ENCODE data around the gene OXNAD1. TPM values are rescaled to one million over a fixed set of nuclear protein-coding genes. Genes with fewer than 3 reads are reported as not detected.

The OXNAD1 gene
- total and polyA plus RNA-seq, 10 of the 15 experiments (the other 5 are each of a cell fraction or from before 2014, with no cell fraction given): 5.6 to 27.8 (median 16.2) TPM

DNA sequence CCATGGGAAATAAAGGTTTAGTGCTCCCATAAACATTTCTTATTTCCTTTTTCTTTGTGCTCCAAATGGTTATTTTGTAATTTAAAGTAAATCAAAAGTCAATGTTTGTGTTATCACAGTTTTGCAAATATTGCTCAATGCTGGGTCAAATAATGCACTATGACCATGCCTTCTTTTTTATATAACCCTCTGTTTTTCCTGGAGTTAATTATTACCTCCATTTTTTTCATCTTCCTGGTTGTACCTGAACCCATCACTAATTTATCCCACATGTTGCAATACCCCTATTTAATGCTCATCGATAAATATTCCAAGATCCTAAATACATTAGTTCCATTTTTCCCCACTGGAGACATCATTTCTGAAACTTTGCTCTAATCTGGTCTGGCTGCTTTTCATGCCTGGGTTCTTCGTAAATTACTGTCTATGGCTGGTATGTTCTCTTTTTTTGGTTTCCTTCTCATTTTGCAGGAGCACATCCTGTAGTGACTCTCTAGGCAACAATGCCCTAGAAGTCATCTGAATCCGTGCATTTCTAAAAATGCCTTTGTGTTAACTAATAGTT lies 66.4 kb downstream of the OXNAD1 start:
- H4K20me1 ChIP-seq (ENCODE audit: control insufficient read depth, insufficient read depth): no peaks in the 10 kb centered on the region
- TF ChIP-seq SP1 (IDR thresholded peaks at IDR 0.05; ENCODE audit: low read depth, low read length) (no peak), ZNF217 (IDR thresholded peaks at IDR 0.05) (0 out of 2 replicates have a peak, but pooled peaks have one; percentile 33), IRF4 (IDR thresholded peaks at IDR 0.05; ENCODE audit: low read depth, low read length) (no peak), EGR1 (IDR thresholded peaks at IDR 0.05; ENCODE audit: borderline replicate concordance in 1 of 2, low read depth in 2 of 2, low read length in 2 of 2) (no peak), SREBF1 (IDR thresholded peaks at IDR 0.05; ENCODE audit: low read length) (no peak)
- TF ChIP-seq, protein P1, sequence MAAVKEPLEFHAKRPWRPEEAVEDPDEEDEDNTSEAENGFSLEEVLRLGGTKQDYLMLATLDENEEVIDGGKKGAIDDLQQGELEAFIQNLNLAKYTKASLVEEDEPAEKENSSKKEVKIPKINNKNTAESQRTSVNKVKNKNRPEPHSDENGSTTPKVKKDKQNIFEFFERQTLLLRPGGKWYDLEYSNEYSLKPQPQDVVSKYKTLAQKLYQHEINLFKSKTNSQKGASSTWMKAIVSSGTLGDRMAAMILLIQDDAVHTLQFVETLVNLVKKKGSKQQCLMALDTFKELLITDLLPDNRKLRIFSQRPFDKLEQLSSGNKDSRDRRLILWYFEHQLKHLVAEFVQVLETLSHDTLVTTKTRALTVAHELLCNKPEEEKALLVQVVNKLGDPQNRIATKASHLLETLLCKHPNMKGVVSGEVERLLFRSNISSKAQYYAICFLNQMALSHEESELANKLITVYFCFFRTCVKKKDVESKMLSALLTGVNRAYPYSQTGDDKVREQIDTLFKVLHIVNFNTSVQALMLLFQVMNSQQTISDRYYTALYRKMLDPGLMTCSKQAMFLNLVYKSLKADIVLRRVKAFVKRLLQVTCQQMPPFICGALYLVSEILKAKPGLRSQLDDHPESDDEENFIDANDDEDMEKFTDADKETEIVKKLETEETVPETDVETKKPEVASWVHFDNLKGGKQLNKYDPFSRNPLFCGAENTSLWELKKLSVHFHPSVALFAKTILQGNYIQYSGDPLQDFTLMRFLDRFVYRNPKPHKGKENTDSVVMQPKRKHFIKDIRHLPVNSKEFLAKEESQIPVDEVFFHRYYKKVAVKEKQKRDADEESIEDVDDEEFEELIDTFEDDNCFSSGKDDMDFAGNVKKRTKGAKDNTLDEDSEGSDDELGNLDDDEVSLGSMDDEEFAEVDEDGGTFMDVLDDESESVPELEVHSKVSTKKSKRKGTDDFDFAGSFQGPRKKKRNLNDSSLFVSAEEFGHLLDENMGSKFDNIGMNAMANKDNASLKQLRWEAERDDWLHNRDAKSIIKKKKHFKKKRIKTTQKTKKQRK (IDR thresholded peaks at IDR 0.05; ENCODE audit: low read depth, low read length): no peak
- TF ChIP-seq, protein P2, sequence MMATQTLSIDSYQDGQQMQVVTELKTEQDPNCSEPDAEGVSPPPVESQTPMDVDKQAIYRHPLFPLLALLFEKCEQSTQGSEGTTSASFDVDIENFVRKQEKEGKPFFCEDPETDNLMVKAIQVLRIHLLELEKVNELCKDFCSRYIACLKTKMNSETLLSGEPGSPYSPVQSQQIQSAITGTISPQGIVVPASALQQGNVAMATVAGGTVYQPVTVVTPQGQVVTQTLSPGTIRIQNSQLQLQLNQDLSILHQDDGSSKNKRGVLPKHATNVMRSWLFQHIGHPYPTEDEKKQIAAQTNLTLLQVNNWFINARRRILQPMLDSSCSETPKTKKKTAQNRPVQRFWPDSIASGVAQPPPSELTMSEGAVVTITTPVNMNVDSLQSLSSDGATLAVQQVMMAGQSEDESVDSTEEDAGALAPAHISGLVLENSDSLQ (IDR thresholded peaks at IDR 0.05): no peak
- 98% methylated on average over 3 of the region's 3 CpGs for WGBS (ENCODE audit: insufficient coverage, insufficient replicate concordance, low lambda C conversion rate, missing lambda C conversion rate)
- H3K27me3 ChIP-seq (replicated peaks in 1 of 2; ENCODE audit: control insufficient read depth in 2 of 2, insufficient read depth in 2 of 2, low read length in 1 of 2): no peaks in the 10 kb centered on the region
- H3K27ac ChIP-seq (ENCODE audit: control insufficient read depth, insufficient read depth): no peak overlapping the region
- H3K4me1 ChIP-seq (ENCODE audit: control insufficient read depth, insufficient read depth, low read length): no peaks in the 10 kb centered on the region
- peaks cover 24 to 49% of the 10 kb centered on the region in 2 experiments for H3K36me3 ChIP-seq (ENCODE audit: control insufficient read depth in 2 of 2, insufficient read depth in 2 of 2, low read length in 1 of 2)
- SMC1A ChIA-PET (ENCODE audit: uncharacterized antibody, unreplicated experiment): no interaction called here
- intact Hi-C loops (cut with micrococcal nuclease; ENCODE audit: unreplicated experiment) (no loop called here), in situ Hi-C loops (cut with MboI) (no loop called here)
- H3K9ac ChIP-seq (ENCODE audit: control insufficient read depth, insufficient read depth, low read length): no peak overlapping the region
- POLR2A ChIA-PET: no interaction called here
- DNase-seq (ENCODE audit: low read depth, low spot score) (no peak), FAIRE-seq (no peak), ATAC-seq (no peak)
- no TSS peak for BruUV-seq (replicated peaks)
- no peak overlapping the region for H2AFZ ChIP-seq (ENCODE audit: control insufficient read depth, low read depth, low read length)
- RAD21 ChIA-PET (ENCODE audit: unreplicated experiment): no interaction called here
- no peak overlapping the region for H3K4me2 ChIP-seq (ENCODE audit: control insufficient read depth, insufficient read depth)
- H3K79me2 ChIP-seq (ENCODE audit: control insufficient read depth, insufficient read depth, low read length): peaks cover 3% of the 10 kb centered on the region
- CTCF ChIA-PET: no interaction called here
- no peak overlapping the region for H3K4me3 ChIP-seq
- H3K9me3 ChIP-seq (replicated peaks; ENCODE audit: control insufficient read depth, insufficient read depth, low read length): peaks cover 2% of the 10 kb centered on the region; the same call in 1 of the 3 replicates
